Measurements from ENCODE around the gene SMYD5.

Gene SMYD5

GRCh38 chr2:73243884-73244570 lies 30.0 kb downstream of the SMYD5 start:
- DNase-seq = no peak

DNA sequence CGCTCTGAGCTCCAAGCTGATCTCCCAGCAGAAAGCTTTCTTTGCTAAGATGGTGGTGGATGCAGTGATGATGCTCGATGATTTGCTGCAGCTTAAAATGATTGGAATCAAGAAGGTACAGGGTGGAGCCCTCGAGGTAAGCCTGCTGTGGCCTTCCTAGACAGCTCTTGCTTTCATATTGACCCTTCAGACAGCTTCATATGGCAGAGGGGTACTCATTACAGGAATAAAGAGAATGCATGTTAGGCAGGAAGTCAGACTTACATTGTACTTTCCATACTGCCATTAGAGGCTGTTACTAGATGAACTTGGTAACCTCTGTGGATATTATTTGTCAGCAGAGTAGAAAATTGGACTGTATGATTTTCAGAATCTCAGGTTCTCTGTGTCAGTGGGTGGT lies 30.5 kb downstream of the SMYD5 start:
- DNase-seq = no peak

DNA sequence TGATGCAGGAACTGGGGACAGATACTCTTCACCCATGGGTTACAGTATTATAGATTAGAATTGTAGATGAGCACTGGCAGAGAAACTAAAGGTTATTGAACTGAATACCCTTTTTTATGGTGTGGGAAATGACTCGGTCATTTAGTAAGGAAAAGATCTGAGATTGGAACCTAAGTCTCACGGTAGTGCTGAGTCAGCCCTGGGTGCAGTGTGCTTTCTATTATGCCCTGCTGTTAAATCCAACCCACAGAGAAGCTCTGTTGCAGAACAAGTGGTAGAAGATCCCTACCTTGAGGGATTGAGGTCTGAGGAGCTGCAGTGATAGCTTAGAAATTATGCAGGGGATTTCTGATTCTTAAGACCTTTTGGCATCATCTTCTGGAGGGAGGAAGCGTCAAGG lies 32.8 kb downstream of the SMYD5 start:
- no peak for DNase-seq

DNA sequence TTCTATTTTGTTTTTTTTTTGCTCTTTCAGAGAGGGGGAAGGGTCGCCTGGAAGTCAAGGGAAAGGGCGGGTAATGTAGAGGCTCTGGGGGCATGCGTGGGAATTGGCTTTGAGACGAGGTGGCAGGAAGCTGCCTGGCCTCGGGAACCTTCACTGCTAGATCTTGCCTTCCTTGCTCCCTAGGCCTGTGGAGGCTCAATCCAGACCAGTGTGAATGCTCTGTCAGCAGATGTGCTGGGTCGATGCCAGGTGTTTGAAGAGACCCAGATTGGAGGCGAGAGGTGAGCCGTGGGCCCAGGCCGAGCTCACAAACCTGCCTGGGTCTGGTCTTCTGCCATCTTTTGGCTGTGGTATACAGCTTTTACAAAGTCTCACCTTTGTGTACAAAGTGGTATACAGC lies 35.6 kb downstream of the SMYD5 start:
- no peak for DNase-seq

DNA sequence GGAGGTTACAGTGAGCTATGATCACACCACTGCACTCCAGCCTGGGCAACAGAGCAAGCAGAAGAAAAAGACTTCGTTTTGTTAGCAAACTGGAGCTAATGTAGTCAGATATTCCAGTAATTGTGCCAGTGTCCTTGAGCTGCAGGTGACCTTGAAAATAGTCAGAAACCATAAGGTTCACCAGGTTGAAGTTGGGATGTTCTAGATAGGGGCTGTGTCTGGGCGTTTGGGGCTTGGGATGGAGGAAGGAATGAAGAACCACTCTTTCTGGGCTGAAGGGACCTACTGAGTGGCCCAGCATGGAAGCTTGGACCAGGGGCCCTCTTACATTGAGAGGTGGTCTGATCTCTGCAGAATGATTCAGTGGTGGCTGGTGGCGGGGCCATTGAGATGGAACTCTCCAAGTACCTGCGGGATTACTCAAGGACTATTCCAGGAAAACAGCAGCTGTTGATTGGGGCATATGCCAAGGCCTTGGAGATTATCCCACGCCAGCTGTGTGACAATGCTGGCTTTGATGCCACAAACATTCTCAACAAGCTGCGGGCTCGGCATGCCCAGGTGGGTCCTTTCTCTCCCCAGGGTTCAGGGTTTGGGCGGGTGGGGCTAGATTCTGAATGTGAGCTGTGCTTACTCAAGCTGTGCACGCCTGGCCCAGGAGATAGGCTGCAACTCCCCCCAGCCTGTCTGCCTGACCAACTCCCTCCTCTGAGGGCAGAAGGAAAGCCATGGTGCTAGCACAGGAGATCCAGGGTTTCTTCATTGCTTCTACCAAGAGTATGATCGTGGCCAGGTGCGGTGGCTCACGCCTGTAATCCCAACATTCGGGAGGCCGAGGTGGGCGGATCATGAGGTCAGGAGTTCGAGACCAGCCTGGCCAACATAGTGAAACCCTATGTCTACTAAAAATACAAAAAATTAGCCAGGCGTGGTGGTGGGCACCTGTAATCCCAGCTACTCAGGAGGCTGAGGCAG lies 37.1 kb downstream of the SMYD5 start:
- no peak for DNase-seq

GRCh38 chr2:73252238-73253027 lies 38.4 kb downstream of the SMYD5 start:
- DNase-seq = no peak

- DNase-seq = no peak
These were observed 39.4 kb downstream of the SMYD5 start for GRCh38 chr2:73253400-73253799.

GRCh38 chr2:73253901-73254300 lies 39.9 kb downstream of the SMYD5 start:
- no peak for DNase-seq

- DNase-seq = no peak
These were observed 40.4 kb downstream of the SMYD5 start for GRCh38 chr2:73254343-73255006.

DNA sequence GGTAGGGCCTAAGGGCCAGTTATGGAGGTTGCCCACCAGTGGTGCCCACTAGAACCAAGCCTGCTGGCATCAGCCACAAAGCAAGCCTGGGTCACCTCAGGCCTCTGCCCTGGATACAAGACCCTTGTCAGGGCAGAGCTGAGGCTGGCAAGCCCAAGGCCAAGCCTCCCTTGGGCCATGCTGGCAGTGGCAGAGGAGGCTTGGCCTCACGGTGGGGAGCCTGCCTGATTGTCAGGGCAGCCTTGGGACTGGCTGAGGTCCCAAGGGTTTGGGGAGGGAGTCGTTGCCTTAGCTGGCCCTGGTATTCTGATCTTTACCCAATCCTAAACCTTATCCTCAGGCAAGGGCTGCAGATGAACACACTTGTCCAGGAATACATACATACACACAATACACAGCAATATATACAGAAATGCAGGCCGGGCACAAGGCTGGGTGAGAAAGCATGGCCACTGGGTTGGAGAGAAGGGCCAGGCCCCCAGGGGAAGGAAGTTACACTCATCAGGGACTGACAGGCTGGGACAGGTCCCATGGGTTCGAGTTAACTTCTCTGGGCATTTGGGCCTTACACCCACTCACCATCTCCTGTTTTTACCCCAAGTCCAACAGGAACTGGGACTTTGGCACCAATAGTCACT lies 41.1 kb downstream of the SMYD5 start:
- no peak for DNase-seq

DNA sequence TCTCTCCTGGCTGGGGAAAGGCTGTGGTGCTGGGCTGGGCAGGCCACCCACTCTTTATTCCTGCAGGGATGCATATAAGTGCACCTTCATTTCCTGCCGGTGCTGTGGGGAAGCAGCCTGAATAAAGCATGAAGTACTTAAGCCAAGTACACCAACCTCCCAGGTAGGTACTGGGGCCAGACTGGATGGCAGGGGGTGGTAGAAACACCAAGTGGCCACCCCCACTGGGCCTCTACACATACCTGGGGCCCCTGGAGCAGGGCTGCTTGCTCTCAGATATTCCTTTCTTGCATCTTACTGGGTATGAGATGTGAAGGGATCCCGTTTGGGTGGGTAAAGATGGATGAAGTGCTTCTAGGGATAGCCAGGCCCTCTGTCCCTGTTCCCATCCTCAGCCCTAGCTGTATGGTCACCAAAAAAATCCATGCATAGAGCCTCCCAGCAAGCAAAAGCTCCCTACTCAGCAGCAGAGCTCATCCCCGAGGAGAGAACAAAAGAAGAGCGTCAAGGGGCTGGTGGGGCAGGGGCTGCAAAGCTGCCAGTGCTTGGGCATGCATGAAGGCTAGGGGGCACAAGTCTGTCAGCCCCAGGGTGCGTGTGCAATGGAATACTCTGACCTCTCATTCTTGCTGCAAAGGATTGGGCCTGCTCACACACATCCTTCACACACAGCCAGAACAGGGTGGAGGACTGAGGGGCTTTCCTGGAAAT lies 42.0 kb downstream of the SMYD5 start:
- no peak for DNase-seq

- DNase-seq = no peak
These were observed 42.5 kb downstream of the SMYD5 start for GRCh38 chr2:73256618-73256922.

GRCh38 chr2:73257021-73257420 lies 43.0 kb downstream of the SMYD5 start:
- DNase-seq = no peak

DNA sequence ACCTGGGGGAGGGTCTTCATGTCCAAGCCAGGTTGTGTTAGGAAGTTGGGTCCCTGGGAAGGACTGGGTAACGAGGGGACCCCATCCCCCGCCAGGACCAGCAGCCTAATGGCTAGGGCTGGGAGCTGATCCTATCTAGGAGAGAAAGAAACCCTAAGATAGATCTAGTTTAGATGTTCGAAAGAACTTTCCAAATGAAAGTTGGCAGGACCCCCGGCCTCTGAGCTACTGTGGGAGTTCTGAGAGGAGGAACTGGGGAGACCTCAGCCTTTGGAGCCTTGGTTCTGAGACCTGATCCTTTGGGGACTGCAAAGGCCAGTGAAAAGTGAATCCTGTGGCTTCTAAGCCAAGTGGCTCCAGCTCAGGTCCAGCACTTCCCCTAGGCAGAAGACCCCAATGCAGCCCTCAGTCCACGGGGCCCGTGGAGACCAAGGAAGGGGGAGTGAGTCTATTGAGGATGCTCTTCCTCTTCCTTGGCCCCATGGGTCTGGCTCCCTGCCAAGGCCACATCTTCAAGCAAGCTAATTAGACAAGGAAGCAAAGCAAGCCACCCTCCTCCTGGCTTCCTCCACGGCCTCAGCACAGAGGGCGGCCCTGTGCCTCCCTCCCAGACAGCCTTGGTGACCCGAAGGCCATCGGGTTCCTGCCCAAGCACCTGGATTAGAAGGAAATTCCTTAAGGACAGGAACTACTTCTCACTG lies 43.5 kb downstream of the SMYD5 start:
- DNase-seq = no peak

DNA sequence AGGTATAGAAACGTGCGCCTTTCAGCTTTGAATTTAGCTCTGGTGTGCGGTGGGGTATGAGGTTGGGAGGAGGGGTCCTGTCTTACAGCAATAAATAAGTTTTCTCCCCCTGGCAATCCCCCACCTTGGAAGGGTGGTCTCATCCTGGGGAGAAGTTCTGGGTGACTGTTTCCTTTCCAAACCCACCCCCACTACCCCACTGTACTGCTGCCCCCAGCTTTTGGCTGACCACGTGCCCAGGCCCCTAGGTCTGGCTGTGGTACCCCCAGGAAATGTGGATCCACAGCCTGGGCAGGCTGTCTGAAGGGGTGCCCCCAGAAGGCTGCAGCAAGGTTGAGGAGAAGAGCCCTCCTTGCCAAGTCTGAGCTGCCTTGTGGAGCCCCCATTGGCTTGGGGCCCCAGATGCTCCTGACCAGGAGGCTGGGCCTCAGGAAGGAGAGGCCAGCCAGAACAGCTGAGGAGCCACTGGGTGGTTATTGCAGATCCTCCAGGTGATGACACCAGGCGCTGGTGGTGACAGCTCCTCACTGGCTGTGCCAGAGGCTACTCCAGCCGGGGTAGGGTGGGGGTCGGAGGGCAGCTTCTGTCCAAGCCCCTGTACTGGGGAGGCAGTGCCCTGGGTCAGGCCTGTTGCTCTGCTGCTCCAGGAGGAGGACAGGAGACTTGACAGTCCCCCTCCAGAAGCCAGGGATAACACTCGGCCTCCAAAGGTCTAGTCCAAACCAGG lies 44.3 kb downstream of the SMYD5 start:
- no peak for DNase-seq

GRCh38 chr2:73258913-73259215 lies 44.8 kb downstream of the SMYD5 start:
- no peak for DNase-seq

GRCh38 chr2:73259276-73259675 lies 45.2 kb downstream of the SMYD5 start:
- DNase-seq = no peak

- DNase-seq = no peak
These were observed 45.8 kb downstream of the SMYD5 start for GRCh38 chr2:73259704-73260337.

DNA sequence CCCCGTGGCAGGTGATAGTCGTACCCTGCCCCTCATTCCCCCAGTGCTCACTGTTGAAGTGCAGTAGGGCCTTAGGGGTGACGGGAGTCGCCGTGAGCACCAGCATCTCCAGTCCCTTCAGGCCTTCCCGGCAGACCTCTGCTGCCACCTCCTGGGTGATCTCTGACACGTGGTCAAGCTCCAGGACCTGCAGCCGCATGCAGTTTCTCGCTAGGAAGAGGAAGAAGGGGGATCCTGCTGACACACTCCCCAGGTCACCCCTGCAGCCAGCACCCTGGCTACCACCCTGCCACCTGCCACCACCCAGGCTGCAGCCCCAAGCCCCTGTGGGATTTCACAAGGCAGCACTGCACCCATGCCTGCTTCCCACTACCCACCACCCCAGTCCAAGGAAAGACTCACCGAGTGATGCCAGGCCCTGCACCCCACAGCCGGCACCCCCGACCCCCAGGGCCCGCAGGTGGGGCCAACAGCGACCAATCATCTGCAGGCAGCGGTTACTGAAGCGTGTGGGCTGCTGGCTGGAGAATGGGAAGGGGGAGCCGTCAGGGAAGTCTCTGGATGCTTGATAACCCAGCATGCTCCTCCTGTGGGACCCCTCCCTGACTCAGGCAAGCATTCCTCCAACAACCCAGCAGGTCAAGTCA lies 46.4 kb downstream of the SMYD5 start:
- no peak for DNase-seq

Measured in KG1 (cell line).